Measurements from ENCODE around the gene C4A. TPM values are rescaled to one million over a fixed set of nuclear protein-coding genes. Genes with fewer than 3 reads are reported as not detected.

C4A gene
- total and polyA plus RNA-seq, 2 of the 13 experiments (the other 11 are each of a cell fraction or from before 2014, with no cell fraction given) = 165 to 478 TPM

- TF ChIP-seq ZBTB40 (IDR thresholded peaks at IDR 0.05) (no peak), ZBTB40 (CRISPR knock-in tag; IDR thresholded peaks at IDR 0.05) (peak; percentile 44; the same call in 1 of the 2 replicates), ZBTB39 (CRISPR knock-in tag; IDR thresholded peaks at IDR 0.05) (no peak), ZNF768 (CRISPR knock-in tag; IDR thresholded peaks at IDR 0.05) (no peak), ARID4A (CRISPR knock-in tag; IDR thresholded peaks at IDR 0.05; ENCODE audit: borderline replicate concordance) (no peak), ZBTB10 (CRISPR knock-in tag; IDR thresholded peaks at IDR 0.05; ENCODE audit: borderline replicate concordance) (no peak), MAFK (conservative IDR thresholded peaks at IDR 0.05 in 1 of 2, IDR thresholded peaks at IDR 0.05 in 1 of 2; ENCODE audit: low read length in 2 of 2) (peak; percentile 88 to 92), TP53 (CRISPR knock-in tag; conservative IDR thresholded peaks at IDR 0.05) (no peak), ZNF468 (CRISPR knock-in tag; IDR thresholded peaks at IDR 0.05) (0 out of 2 replicates have a peak, but pooled peaks have one; percentile 9)
These were observed 31.8 kb upstream of the C4A start (continued) for GRCh38 chr6:31949926-31950548.

All from HepG2 (cell line).